ENCODE data around the gene CRYBB1.

The CRYBB1 gene

DNA sequence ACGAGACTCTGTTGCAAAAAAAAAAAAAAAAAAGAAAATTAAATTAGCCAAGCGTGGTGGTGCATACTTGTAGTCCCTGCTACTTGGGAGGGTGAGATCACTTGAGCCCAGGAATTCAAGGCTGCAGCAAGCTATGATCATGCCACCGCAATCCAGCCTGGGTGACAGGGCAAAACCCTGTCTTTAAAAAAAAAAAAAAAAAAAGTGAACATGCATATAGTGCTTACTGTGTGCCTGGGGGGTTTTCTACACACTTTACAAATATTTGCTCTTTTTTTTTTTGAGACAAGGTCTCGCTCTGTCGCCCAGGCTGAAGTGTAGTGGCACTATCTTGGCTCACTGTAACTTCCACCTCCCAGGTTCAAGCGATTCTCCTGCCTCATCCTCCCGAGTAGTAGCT, 40.7 kb downstream of the CRYBB1 start:
- no peak for DNase-seq (ENCODE audit: low spot score)

GRCh38 chr22:26576026-26576680, 41.7 kb downstream of the CRYBB1 start:
- DNase-seq (ENCODE audit: low spot score) = no peak

DNA sequence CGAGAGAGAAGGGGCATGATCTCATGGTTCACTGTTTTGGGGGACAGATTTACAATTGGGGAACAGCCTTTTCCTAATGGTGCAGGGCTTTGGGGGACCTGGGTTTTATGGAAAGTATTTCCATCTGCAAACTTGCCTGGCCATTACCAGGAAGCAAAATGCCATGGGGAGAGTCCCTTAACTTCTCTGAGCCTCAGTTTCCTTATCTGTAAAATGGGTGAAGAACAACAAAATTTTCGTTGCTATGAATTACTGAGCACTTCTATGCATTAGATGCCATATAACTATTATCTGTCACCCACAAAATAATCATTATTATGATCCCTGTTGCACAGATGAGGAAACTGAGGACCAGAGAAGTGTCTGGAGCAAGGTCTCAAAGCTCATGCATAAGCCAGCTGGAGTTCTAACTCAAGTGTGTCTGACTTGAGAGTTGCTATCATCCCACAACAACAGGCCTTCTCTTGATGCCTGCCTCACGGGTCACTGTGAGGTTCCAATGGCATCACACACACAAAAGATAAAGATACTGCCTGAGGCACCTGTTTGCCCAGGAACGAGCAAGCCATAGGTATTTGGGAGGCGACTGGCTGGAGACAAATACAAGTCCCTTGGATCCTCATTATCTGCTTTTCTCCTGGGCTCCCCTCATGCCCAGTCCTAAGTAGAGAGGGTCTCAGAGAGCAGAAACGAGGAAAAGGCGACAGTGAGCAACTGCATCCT, 43.7 kb downstream of the CRYBB1 start:
- no peak for DNase-seq (ENCODE audit: low spot score)

- DNase-seq (ENCODE audit: low spot score) = no peak
Measured at GRCh38 chr22:26573026-26573662, 44.7 kb downstream of the CRYBB1 start.

DNA sequence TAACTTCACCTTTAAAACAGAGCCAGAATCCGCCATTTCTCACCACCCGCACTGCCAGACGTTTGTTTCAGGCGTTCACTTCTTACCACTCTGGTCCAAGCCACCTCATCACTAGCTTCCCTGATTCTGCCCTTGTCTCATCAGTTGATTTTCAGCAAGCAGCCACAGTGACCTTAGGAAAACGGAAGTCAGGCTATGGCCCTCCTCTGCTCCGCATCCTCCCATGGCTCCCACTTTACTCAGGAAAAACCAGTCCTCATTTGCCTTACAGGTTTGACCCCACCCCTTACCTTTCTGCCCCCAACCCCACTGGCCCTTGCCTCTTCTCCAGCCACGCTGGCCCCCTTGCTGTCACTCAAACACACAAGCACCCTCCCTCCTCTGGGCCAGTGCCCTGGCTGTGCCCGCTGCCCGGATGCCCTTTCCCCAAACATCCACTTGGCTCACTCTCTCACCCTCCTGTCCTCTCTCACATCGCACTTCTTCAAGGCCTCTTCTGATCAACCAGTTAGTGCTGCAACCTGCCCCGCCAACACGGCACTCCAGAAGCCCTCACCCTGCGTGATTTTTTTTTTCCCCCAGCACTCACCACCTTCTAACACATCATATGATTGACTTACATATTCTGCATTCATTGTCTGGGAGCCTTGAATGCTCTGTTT, 46.8 kb downstream of the CRYBB1 start:
- no peak for DNase-seq (ENCODE audit: low spot score)

DNA sequence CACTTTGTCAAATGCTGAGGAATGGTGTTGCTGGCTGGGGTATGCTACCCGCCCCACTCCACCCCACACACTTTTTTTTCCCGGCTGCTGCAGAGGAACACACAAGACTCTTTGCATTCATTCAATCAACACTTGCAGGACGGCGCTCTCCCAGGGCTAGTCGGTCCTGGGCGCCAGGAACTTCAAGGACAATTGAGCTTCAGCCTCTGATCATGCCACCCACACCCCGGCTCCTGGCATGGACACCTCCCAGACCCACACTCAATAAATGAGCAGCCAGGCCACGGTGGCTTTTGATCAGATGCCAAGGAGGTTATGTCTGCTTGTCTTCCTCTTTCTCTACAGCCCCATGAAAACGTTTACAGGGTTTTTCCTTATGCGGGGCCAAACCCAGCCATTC, 47.7 kb downstream of the CRYBB1 start:
- DNase-seq (ENCODE audit: low spot score) = no peak

- no peak for DNase-seq (ENCODE audit: low spot score)
Measured at GRCh38 chr22:26568207-26568706, 49.6 kb downstream of the CRYBB1 start.

DNA sequence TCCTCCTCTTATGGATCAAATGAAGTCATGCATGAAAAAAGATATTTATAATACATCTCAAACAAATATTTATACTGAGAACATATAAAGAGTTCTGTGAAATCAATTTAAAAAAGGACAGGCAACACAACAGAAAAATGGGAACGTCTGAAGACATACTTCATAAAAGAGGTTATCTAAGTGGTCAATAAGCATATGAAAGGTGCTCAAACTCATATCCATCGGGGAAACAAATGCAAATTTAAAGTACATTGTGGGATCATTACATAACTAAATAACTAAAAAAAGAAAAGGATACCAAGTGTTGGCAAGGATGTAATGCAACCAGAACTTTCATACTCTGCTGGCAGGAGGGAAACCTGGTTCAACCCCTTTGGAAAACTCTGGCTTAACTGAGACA, 50.2 kb downstream of the CRYBB1 start:
- DNase-seq (ENCODE audit: low spot score) = no peak

DNA sequence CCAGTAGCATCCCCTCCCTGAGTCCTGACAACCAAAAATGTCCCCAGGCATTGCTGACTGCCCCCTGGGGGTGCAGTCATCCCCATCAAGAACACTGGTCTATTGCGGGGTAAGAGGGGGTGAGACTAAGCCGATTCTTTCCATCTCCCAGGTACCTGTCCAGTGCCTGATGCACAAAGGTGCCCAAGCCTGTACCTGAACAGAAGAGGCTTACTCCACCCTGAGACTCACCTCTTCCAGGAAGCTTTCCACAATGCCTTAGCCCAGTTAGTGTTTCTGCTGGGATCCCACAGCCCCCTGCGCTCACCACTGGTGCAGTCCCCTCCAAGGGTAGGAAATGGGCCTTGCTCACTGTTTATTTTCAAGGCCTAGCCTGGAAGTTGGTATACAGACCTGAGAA, 50.8 kb downstream of the CRYBB1 start:
- DNase-seq (ENCODE audit: low spot score) = no peak

DNA sequence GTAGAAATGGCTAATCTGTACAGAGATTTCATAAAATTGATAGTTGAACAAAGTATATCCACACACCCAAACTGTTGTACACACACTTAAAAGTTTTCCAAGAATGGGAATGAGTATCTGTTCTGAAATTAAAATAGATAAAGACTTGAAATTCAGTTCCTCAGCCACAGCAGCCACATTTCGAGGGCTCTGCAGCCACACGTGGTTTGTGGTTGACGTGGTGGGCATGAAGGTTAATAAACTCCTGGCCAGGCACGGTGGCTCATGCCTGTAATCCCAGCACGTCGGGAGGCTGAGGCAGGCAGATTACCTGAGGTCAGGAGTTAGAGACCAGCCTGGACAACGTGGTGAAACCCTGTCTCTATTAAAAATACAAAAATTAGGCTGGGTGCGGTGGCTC, 51.9 kb downstream of the CRYBB1 start:
- DNase-seq (ENCODE audit: low spot score) = no peak

- no peak for DNase-seq (ENCODE audit: low spot score)
Measured at GRCh38 chr22:26565181-26565580, 52.6 kb downstream of the CRYBB1 start.

DNA sequence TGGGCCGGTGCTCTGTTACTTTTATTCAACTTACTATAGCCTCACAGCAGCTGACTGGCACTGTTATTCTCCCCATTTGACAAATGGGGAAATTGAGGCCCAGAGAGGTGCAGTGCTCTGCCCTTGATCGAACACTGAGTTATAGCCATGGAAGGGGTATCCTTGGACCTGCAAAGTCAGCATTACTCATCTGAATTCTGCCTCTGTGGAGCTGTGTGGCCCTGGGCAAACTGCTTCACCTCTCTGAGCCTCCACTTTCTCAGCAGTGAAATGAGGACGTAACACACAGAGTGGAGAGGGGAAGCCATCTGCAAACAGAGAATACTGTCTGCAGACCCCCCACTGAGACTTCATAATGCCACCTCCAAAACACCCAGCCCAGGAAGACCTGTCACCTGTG, 53.2 kb downstream of the CRYBB1 start:
- DNase-seq (ENCODE audit: low spot score) = no peak

GRCh38 chr22:26564181-26564580, 53.6 kb downstream of the CRYBB1 start:
- no peak for DNase-seq (ENCODE audit: low spot score)

GRCh38 chr22:26563022-26563421, 54.8 kb downstream of the CRYBB1 start:
- DNase-seq (ENCODE audit: low spot score) = peak; percentile 30

DNA sequence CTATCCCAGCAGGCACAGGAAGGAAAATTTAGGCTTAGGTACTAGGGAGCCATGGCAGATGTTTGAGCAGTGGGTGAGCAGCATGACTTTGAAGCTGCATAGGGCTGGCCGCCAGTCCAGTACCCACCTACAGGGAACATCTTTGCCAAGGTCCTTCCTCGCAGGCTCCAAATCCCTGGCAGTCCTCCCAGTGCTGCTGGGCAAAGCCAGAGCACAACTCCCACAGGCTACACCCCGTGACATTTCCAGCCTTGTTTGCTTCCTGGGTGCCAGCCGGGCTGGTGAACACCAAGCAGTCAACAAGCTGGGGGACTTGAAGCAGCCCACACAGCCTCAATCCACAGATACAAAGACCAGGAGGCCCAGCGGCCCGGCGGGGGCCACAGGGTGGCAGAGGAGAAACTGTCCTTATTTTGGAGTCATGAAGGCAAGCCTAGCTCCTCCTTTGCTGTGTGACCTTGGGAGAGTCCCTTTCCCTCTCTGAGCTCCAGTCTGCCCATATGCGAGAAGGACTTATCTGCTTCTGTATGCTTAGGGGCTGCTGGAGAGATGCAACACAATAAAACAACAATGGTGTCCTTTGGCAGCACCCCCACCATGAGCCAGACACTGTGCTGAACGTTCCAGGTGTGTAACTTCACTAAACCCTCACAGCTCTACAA, 55.9 kb downstream of the CRYBB1 start:
- no peak for DNase-seq (ENCODE audit: low spot score)

DNA sequence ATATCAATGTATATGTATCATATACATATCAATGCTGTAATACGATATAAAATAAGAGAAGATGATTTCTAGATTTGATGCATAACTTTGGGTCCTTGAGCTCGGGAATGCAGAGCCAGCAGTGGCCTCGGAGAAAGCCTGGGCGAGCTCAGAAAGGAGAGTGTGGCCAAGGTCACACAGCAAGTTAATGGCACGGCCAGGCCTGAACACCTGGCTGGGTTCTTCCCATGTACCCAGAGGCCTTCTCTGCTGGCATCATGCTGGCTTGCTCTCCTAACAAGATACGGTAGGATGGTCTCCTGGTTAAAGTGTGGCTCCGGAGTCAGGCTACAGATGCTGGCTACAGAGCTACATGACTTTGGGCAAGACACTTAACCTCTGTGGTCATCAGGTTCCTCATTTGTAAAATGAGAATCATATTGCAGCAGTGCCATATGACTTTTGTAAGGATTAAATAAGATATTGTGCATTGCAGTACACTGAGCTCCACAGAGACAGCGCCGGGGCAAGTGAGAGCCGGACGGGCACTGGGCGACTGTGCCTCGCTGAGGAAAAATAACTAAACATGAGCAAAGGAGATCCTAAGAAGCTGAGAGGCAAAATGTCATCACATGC, 57.8 kb downstream of the CRYBB1 start:
- DNase-seq (ENCODE audit: low spot score) = no peak

- no peak for DNase-seq (ENCODE audit: low spot score)
Measured at GRCh38 chr22:26558248-26558895, 59.5 kb downstream of the CRYBB1 start.

DNA sequence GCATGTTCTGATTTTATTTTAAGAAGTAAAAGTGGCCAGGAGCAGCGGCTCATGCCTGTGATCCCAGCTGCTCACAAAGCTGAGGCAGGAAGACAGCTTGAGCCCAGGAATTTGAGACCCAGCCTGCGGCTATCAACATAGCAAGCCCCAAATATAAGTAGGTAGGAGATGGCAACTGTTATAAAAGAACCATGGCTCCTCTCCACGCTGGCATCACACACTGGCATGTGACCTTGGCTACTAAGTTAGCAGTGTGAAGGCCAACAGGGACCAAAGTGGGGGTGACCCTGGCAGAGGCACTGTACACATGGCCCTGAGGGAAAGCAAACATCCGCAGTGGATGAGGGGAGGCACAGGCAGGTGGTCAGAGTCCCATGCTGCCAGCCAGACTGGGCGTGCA, 60.9 kb downstream of the CRYBB1 start:
- DNase-seq (ENCODE audit: low spot score) = no peak

GRCh38 chr22:26555478-26555877, 62.3 kb downstream of the CRYBB1 start:
- no peak for DNase-seq (ENCODE audit: low spot score)

DNA sequence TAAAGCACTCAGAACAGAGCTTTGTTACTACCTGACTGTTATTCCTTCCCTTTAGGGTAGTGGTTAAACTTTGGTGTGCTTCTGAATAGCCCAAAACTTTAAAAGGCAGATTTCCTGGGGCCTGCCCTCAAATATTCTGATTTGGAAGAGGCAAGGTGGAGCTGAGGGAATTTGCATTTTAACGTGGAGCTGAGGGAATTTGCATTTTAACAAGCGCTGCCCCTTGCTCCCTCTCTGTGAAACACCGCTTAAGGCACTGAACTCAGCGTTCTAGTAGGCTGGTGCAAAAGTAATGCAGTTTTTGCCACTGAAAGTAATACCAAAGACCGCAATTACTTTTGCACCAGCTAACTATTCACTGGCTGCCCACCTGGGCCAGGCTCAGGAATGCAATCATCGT, 62.9 kb downstream of the CRYBB1 start:
- DNase-seq (ENCODE audit: low spot score) = no peak

DNA sequence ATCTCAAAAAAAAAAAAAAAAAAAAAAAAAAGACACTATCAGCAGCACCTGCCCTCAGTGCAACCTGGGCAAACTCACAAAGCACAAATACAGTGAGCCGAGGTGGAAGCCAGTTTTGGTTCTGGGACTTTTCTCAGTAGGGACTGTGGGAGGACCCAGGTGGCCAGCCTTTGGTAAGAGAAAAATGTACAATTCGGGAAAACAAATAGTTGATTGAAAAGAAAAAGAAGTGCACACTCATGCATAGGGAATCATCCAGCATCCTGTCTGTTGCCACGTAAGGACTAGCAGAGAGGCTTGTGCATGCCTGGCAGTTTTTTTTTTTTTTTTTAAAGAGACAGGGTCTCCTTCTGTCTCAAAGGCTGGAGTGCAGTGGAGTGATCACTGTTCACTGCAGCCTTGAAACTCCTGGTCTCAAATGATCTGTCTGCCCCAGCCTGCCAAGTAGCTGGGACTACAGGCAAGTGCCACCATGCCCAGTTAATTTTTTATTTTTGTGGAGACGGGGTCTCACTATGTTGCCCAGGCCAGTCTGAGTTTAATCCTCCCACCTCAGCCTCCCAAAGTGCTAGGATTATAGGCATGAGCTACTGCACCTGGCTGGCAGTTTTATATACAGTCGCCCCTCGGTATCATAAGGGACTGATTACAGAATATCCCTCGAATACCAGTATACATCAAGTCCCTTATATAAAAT, 64.6 kb downstream of the CRYBB1 start:
- no peak for DNase-seq (ENCODE audit: low spot score)
